ENCODE results near the gene FAM193A.
"Not testable (repeated sequence)": the region's sequence is repeated elsewhere in the genome, so short reads cannot be mapped to it uniquely, and the experiment has no call there.

FAM193A gene

DNA sequence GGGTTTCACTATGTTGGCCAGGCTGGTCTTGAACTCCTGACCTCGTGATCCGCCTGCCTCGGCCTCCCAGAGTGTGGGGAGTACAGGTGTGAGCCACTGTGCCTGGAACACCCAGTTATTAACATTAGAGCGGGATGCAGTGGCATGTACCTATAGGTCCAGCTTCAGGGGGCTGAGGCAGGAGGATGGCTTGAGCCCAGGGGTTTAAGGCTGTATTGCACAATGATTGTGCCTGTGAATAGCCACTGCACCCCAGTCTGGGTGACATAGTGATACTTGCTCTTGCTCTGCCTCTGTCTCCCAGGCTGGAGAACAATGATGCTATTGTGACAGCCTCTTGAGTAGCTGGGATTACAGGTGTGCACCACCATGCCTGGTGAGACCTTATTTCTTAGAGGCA, 39.8 kb downstream of the FAM193A start:
- no peak for DNase-seq

DNA sequence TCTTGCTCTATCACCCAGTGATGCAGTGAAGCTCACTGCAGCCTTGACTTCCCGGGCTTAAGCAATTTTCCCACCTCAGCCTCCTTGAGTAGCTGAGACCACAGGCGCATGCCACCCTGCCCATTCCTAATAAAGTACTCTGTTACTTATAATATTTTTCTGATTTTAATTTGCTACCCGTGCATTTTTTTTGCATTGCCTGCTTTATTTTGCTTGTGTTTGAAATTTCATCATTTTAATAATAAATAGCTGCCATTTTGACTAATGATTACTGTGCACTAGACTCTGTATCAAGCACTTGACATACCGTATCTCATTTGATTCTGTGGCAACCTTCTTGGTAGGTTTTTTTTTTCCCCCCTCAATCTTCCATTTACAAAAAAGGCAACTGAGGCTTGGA, 41.7 kb downstream of the FAM193A start:
- no peak for DNase-seq

DNA sequence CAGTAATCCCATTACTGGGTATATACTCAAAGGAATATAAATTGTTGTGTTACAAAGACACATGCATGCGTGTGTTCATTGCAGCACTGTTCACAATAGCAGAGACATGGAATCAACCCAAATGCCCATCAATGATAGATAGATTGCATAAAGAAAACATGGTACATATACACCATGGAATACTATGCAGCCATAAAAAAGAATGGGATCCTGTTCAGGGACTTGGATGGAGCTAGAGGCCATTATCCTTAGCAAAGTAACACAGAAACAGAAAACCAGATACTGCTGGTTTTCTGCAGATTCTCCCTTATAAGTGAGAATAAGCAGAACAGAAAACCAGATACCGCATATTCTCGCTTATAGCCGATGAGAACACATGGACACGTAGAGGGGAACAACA, 43.5 kb downstream of the FAM193A start:
- no peak for DNase-seq

DNA sequence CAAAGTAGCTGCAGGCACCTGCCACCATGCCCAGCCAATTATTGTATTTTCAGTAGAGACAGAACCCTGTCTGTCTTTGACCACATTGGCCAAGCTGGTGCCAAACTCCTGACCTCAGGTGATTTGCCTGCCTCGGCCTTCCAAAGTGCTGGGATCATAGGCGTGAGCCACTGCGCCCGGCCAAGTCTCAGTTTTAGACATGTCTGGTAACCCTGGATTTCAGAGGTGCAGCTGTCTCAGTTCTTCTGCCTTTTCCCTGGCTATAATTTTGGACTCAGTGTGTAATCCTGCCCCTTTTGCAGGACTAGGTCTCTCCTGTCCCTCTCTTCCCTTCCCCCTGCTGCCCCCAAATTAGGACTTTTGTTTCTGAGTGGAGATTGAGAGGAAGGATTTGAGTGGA, 46.6 kb downstream of the FAM193A start:
- DNase-seq: no peak

DNA sequence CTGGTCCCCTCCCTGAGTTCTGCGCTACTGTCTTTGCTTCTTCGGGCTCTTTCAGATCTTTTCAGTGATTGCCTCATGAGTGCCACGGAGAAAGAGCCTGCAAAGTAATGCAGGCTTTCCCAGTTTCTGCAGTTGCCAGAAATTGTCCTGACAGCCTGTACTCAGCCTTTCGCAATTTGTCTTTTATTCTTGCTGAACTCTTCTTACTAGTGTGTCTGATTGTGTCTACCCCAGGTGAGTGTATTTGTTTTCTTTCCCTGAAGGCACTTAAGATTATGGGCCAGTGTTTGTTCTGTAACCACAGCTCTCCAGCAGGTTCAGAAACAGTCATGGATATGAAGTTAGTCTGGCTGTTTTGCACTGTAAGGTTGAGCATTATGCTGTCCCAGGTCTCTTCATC, 47.1 kb downstream of the FAM193A start:
- DNase-seq: no peak

DNA sequence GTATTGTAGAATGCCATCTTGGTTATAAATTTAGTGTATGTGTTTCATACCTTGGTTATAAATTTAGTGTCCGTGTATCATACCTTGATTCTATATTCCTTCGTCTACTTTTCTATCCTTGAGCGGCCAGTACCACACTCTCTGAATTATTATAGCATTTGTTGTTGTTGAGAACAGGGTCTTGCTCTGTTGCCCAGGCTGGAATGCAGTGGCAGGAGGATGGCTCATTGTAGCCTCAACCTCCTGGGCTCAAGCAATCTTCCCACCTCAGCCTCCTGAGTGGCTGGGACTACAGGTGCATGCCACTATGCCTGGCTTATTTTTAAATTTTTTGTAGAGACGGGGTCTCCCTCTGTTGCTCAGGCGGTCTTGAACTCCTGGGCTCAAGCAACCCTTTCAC, 50.1 kb downstream of the FAM193A start:
- no peak for DNase-seq

DNA sequence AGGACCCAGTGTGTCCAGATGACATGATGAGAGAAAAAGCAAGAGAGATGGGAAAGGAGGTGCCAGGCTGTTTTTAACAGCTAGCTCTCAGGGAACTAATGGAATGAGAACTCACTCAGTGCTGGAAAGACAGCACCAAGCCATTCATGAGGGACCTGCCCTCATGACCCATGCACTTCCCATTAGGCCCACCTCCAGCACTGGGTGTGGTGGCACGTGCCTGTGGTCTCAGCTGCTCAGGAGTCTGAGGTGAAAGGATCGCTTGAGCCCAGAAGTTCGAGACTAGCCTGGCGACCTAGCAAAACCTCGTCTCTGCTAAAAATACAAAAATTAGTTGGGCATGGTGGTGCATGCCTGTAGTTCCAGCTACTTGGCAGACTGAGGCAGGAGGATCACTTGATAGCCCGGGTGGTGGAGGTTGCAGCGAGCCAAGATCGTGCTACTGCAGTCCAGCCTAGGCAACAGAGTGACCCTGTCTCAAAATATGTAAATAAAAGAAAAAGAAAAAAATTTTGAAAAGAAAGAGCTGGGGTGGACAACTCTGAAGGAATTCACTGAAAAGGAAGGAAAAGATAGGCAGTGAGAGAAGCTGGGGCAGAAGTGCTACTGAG, 50.9 kb downstream of the FAM193A start:
- no peak for DNase-seq

DNA sequence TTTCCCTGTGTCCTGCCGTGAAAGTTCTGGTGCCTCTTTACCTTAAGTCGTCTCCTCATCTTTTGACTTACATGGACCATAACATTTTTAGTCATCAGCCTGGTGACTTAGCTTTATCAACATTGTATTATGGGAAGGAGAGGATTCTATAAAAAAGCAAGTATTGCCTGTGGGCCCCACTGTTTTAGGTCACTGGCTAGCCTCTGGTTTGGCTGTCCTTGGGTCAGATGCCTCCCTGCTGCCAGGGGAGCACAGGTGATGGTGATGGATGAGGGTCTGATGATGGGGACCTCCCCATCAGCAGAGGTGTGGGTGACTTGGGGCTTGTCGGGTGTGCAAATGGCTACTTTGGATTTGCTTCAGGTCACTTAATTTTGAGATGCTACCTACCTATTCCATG, 51.8 kb downstream of the FAM193A start:
- DNase-seq: no peak

DNA sequence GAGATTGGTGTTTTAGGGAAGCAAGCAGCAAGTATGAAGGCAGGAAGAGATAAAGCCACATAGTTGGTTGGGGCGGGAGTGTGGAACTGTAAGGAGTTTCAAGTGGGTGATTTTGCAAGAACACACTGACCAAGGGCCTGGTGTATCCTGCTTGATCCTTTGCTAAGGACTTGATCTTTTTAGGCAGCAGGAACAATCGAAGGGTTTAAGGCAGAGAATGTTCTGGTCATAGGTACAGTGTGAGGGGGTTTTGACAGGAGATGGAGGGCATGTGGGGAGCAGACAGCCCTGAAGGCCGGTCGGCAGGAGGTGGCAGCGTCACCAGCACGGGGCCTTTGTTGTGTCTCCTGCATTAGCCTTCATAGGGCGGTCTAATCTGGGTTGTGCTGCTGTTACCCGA, 54.7 kb downstream of the FAM193A start:
- DNase-seq: no peak

DNA sequence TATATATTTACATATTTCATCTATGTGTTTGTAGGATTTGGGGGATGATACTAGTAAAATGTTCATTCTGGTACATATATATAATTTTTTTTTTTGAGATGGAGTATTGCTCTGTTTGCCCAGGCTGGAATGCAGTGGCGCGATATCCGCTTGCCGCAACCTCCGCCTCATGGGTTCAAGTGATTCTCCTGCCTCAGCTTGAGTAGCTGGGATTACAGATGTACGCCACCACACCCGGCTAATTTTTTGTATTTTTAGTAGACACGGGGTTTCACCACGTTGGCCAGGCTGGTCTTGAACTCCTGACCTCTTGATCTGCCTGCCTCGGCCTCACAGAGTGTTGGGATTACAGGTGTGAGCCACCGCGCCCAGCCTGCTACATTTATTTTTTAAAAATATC, 55.6 kb downstream of the FAM193A start:
- DNase-seq: not testable (repeated sequence)

DNA sequence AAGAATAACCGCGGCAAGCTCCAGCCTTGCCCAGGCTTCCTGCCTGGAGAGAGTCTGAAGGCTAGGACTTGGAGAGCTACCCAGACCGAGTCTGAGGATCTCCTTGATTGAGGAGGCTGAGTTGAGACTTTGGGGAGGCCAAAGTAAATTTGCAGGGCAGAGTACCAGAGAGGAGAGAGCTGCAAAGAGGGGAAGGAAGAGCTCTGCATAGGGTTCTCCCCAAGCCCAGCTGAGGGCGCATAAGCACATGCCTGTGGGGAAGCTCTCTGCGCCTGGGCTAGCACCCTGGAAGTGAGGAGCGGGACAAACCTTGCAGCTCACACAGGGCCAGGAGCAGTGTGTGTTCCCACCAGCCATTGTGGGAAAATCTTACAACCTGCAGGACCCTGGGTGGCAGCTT, 56.1 kb downstream of the FAM193A start:
- DNase-seq: no peak

DNA sequence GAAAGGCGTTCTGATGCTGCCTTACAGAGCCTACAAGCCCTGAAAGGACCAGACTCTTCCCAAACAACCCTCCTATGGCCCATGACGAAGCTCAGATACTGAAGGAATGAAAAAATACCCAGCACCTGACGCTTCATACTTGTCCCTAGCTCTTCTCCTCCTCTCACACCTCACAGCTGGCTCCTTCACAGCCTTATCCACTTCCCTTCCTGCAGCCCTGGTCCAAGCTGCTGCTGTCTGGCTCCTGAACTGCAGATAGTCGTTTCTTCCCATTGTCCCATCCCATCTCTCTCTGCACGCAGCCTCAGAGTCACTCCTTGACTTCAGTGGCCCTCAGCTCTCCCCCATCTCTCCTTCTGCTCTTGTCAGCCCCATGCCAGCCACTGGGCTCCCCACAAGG, 56.6 kb downstream of the FAM193A start:
- no peak for DNase-seq

DNA sequence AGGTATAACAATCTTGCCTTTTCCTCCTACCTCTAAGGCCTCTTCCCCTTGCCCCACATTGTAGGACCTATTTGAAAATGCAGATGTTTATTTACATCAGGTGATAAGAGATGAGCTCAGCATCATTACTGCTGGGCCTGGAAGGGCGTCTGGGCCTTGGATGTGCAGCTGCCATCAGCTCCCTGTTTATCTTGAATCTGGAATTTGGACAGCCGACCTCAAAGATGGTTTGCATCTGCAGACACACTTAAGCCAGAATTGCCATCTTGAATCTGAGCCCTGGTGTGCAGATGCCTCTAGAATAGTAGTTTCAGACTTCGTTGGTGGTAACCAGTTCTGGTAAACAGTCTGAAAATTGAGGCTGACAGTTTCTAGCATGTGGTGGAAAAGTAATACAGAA, 59.0 kb downstream of the FAM193A start:
- no peak for DNase-seq

DNA sequence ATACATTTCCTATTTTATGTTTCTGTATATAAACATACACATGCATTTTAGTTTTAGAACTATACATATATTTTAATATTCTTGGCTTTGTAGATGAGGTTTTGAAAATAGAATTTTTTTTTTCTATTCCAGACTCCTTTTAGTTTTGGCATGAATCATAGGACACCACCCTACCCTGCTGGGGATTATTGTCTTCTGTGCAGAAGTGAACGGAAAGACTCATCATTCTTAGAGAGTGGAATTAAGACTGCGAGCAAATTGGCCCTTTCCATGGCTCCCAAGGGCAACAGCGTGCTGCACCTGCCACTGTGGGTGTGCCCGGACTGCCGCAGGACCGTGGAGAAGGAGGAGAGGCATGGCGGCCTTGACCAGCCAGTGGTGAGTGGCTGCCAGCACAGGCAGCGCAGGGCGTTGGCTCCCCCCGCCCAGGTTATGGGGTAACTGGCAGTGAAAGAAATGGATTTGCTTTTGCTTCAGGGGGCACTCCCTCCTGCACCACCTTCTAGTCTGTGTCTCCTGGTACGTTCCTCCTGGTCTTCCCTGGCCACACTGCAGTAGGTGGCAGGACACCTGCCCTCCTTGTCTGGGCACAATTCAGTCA, 59.6 kb downstream of the FAM193A start:
- DNase-seq: no peak

DNA sequence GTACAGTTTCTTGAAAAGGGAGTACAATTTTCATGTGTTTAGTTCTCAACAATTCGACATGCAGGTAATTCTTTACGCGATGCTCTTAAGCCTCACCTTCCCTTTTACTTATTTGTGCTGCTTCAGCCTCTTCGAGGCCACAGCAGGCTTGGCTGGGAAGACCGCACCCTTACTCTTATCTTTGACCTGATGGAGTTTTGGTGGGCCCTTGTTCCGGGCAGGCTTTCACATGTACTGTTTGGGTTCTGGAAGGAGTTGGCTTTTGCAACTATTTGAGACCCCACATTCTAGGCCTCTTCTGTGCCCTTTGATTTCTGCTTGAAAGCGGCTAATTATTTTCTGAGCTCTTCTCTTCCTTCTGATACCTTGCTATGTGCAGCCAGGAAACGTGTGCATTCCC, 60.2 kb downstream of the FAM193A start:
- DNase-seq: no peak

DNA sequence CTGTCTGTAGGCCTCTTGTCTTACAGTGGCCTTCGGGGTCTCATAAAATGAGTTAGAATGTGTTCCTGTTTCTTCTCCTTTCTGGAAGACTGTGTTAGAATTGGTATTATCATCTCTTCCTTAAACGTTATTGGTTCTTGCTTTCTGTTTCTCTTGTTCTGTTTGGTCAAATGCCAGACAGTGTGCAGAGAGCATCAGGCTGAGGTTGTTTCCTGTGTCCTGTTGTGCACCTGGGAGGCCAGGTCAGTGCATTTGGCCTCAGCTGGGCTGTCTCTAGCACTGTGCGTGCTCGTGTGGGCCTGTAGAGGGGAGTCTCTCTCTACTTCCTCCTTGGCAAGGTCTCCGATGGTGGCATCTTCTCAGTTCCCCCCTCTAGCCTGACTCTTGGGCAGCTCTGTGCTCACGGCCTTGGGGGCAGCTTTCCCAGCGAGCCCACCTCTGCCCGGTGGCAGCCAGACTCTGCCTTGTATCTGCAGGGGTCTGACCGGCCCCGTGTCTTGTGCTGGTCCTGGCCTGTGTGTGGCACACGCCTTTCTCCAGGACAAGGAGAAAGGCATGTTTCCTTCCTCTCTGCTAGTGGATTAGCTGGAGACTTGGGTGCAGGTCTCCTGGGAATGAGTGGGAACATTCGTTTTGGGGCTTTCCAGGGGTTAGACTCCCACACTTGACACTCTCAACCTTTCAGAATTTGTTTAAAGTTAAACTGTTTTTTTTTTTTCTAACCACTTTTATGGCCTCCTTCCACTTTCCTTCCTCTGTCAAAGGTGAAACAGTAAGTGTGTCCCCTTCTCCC, 62.3 kb downstream of the FAM193A start:
- no peak for DNase-seq

DNA sequence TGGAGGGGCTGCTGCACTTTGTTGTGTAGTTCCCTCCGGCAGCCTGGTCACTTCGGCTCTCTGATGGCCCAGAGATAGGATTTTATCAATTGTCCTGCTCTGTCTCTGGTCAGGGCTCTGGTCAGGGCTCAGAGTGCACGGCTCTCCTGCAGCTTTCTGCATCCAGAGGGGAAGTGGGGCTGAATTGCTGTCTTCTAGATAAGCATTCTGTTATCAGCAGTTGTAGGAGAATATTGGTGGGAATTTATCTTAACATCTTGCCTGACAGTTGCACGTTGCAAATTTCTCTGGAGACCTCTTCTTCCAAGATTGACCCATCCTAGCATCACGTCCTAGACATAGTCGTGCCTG, 62.8 kb downstream of the FAM193A start:
- no peak for DNase-seq

DNA sequence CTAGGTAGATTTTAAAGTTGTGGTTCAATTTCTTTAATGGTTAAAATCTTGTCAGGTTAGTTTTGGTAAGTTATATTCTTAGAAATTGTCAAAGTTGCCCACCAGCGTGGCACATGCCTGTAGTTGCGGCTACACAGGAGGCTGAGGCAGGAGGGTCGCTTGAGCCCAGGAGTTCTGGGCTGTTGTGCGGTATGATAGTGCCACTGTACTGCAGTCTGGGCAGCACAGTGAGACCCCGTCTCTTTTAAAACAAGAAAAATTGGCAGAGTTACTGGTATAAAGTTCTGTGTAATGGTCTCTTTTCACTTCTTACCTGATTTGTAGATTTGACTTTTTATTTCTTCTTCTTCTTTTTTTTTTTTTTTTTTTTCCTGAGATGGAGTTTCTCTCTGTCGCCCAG, 64.4 kb downstream of the FAM193A start:
- DNase-seq: no peak

DNA sequence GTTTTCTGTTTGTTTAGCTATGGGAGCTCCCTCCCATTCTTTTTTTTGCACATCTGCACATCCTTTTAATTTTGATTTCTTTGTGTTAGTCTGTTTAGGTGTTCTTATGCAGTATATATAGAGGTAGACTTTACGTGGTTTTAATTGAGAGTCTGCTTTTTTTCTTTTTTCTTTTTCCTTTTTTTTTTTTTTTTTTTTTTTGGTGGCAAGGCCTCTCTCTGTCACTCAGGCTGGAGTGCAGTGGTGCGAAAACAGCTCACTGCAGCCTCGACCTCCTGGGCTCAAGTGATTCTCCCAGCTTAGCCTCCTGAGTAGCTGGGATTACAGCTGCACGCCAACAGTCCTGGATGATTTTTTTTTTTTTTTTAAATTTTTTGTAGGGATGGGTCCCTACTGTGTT, 68.2 kb downstream of the FAM193A start:
- no peak for DNase-seq

DNA sequence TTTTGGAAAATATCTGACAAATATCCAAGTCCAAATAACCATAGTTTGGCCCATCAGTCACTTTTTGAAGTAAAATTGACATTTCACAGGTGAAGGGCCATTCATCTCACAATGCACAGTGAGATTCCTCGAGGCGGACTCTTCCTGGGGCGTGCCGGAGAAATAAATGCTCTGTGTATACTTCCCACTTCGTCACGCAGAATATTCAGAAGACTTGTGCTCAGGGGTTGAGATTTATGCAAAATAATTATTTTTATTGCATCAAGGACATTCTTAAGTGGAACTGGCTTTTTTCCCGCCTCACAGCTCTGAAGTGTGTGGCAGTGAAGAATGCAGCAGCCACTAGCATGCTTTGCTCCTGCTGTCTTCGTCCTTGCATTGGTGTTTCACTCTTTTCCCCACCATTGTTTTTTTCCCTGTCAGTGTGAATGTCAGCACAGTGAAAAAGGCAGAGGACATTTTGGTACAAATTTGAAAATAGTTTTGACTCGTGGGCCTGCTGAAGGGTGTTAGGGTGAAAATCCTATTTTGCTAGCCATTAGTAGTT, 70.6 kb downstream of the FAM193A start:
- no peak for DNase-seq

DNA sequence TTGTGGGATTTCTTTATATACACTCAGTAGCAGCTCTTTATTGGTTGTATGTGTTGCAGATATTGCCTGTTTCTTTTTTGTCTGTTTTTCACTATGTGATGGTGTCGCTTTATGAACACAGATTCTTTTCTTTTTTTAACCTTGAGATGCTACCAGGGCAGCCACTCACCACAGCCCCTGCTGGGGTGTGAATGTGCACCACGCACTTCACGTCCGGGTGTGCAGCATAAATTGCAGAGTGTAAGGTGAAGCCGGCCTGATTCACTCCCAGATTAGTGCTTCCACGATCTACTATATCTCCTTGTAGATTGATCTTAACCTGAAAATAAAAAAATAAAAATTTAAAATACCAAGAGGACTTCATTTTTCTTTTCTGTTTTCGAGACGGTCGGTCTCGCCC, 71.4 kb downstream of the FAM193A start:
- DNase-seq: no peak

DNA sequence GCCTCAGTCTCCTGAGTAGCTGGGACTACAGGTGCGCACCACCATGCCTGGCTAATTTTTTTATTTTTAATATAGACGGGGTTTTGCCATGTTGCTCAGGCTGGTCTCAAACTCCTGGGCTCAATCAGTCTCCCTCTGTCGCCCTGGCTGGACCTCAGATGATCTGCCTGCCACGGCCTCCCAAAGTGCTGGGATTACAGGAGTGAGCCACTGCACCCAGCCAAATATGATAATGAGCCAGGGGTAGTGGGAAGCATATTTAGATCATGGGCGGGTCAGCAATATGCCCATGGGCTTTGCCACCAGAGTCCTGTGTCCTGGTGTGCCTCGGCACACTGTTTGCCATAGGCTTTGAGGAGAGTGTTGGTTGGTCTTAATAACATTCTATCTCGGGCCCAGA, 71.8 kb downstream of the FAM193A start:
- no peak for DNase-seq

DNA sequence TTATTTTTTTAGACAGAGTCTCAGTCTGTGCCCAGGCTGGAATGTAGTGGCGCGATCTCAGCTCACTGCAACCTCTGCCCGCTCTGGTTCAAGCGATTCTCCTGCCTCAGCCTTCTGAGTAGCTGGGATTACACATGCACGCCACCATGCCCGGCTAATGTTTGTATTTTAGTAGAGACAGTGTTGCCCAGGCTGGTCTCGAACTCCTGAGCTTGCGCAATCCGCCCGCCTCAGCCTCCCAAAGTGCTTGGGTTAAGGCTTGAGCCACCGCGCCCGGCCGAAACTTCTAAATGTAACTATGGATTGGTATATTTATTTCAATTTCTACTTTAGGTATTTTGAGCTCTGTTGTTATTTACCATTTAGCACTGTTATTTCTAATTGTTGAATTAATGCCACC, 79.4 kb downstream of the FAM193A start:
- DNase-seq: no peak

DNA sequence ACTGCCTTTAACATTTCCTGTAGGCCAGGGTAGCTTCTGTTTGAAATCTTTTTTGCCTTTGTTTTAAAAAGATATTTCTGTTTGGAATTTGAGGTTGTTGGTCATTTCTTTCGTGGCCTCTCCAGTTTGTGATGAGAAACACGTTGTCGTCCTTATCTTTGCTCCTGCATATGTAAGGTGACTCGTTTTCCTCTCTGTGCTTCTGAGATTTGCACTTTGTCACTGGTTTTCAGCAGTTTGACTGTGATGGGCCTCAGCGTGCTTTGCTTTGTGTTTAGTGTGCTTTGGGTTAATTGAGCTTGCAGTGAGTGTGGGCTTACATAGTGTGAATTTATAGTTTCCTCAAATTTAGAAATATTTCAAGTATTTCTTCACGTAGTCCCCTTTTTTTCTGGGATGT, 81.5 kb downstream of the FAM193A start:
- no peak for DNase-seq
